SK-N-DZ (cell line): Measurements from ENCODE around the gene PLS3.

Source experiments
- DNase-seq: peaks from one replicate; pipeline ENCODE4 v3.0.0-alpha.2; 2015; ENCODE audit warnings: low spot score

Gene PLS3

DNA sequence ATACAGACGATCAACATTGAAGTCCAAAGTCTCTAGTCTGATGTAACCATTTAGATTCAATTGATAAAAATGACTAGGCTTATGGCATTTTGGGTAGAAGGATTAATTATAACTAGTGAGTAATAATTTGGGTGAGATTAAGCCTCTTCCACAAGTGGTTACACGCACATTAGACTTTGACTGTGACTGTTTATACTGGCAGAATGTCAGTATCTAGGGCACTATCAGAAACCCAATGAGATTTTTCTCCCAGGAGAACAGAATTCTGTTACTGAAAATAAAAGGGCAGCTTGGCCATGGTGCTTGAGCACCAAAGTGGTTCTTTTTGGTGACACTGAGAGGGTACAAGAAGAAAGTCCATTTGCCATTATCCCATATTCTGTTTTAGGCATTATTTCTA, 3.3 kb downstream of the PLS3 start:
- DNase-seq, result no peak

GRCh38 chrX:115565888-115566287, 4.9 kb downstream of the PLS3 start:
- DNase-seq, result no peak

DNA sequence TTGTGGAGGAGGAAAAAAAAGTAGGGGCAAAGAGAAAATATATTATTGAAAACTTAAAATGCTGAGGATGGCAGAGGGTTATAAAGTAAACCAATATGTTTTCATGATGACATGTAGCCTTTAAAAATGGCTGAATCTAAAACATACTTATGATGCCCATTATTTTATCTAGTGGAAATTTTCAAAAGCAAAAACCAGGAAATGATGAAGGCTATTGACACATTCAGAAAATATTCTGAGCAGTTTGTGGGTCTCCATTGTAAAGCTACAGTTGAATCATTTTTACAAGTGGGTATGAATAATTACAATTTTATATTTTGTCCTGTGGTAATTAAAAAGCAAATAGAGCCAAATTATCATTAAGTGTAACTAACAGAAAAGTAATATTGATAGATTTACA, 10.7 kb downstream of the PLS3 start:
- no peak for DNase-seq

GRCh38 chrX:115573185-115573584, 12.2 kb downstream of the PLS3 start:
- no peak for DNase-seq

DNA sequence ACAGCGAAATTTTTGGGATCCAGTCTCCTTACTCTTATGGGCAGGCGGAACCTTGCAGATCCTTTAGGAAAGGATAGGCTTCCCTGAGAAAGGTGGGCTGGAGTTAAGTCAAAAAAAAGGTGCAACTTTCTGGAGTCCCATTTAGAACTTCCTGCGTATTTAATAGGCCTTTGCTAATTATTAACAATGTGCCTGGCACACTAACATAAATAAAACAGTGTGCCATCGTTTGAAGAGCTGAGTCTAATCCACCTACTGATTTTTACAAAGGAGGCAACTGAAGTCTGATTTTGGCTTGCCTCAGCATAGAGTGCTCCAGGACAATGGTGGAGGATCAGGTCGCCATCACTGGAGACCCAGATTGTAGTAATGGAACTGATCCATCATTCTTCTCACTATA, 15.7 kb downstream of the PLS3 start:
- no peak for DNase-seq

GRCh38 chrX:115579327-115579726, 18.4 kb downstream of the PLS3 start:
- DNase-seq, result no peak

DNA sequence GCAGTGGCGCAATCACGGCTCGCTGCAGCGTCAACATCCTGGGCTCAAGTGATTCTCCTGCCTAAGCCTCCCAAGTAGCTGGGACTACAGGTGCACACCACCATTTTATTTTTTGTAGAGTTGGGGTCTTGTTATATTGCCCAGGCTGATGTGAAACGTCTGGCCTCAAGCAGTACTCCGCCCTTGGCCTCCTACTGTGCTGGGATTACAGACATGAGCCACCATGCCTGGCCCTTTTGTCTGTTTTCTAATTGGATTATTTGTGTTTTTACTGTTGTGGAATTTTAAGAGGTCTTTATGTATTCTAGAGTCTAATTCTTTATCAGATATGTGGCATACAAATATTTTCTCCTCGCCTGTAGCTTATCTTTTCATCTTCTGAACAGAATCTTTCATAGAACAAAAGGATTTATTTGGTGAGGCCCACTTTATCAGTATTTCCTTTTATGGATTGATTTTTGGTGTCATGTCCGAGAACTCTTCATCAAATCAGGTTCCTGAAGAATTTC, 18.9 kb downstream of the PLS3 start:
- no peak for DNase-seq

- no peak for DNase-seq
Measured at GRCh38 chrX:115581759-115582615, 21.0 kb downstream of the PLS3 start.

DNA sequence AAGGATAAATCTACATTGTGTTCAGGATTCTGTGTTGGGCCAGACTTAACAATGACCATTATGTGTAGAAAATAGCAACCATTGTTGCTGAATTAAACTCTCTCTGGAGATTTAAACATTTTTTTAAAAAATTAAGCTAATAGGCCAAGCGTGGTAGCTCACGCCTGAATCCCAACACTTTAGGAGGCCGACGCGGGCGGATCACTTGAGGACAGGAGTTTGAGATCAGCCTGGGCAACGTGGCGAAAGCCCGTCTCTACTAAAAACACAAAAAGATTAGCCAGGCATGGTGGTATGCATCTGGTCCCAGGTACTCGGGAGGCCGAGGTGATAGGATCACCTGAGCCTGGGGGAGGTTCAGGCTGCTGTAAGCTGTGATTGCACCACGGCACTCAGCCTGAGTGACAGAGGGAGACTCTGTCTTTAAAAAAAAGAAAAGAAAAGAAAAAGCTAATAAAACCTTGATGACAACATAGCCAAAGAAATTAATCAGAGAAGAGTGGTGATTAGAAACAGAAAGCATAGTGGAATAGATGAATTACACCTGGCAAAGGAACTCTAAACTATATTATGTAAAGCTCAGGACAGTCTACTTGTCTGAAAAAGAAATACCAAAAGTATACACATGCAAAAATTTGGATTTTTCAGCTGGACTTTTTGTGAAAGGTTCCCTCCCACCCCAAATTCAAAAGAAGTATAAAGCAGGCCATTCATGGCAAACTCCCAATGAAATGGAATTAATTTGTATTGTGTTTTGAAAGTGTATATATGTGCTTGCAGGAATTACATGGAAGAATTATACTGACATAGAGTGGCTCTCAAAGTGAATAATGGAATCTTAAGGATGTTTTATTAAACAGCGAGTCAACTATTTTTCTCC, 21.9 kb downstream of the PLS3 start:
- no peak for DNase-seq

GRCh38 chrX:115583496-115584004, 22.6 kb downstream of the PLS3 start:
- DNase-seq, result no peak

DNA sequence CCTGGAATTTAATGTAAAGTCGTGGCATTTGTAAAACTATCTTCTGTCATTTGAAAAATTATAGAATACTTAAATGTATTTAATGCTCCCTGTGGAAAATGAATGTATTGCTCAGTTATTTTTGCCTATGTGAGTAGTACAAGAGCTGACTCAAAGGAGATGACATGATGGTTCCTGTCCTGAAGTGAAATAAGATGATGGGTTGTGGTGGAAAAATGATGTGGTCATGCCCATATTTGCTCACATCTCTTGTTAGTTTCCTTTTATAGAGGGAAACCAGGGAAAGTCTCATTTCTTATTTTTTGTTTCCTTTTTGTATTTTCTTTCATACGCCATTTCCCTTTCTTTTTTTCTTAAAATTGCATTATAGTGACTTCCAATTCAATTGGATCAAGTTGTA, 23.7 kb downstream of the PLS3 start:
- no peak for DNase-seq

- DNase-seq, result no peak
Measured at GRCh38 chrX:115588179-115588578, 27.2 kb downstream of the PLS3 start.

DNA sequence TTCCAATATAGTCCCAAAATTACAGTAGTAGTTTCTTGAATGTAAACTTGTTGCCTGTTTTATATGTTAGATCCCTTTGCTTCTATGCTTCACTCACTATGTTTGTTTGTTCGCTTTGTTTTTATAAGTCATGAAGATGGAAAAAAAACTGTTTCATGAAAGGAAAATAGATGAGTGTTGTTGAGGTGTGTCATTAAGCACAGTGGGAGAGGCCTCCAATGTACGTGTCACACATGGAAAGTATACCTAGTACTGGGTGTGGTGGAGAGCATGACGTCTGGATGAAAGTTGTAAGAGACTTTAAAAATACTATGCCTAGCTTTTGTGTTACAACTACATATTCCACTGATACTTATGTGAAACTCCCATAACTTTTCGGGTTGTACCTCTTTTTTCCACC, 28.4 kb downstream of the PLS3 start:
- DNase-seq, result no peak

- no peak for DNase-seq
Measured at GRCh38 chrX:115591420-115591819, 30.4 kb downstream of the PLS3 start.

DNA sequence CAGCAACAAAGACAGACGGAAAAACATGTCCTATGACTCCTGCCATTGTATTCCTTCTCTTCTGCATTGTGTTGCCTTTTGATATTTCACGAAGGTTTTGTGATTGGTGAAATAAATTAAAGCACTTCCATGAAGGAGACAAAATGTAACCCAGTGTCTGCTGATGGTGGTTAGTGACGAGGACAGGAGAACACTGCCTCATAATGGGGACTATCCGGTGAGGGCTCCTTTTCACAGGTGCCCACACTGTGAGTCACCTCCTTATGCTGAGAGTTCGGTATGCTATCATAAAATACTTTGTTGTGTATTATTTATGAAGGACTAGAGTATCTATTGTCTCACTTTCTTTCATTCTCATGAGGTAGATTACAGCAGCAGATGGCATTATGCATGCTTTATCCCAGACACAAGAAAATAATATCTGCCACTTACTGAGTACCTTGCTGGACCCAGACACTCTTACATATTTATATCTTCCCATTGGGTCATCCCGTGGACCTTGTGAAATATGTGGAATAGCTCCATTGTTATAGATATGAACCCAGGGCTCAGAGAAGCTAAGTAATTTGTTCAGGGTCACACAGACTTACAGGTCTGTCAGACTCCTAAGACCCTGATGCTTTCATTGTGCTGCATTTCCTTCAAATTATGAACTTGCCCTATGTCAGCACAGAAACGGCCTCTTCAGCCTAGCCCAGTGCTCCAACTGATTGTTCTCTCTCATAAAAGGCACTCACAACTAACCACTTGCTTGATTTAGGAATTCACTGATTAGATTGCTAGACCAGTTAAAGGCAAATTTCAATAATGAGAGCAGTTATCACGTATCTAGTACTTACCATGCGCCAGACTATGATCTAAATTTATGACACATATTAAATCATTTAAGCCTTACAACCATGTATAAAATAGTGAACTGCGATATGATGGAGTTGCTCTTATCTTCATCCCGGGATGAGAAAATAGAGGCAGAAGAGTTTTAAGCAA, 31.2 kb downstream of the PLS3 start:
- DNase-seq, result no peak

DNA sequence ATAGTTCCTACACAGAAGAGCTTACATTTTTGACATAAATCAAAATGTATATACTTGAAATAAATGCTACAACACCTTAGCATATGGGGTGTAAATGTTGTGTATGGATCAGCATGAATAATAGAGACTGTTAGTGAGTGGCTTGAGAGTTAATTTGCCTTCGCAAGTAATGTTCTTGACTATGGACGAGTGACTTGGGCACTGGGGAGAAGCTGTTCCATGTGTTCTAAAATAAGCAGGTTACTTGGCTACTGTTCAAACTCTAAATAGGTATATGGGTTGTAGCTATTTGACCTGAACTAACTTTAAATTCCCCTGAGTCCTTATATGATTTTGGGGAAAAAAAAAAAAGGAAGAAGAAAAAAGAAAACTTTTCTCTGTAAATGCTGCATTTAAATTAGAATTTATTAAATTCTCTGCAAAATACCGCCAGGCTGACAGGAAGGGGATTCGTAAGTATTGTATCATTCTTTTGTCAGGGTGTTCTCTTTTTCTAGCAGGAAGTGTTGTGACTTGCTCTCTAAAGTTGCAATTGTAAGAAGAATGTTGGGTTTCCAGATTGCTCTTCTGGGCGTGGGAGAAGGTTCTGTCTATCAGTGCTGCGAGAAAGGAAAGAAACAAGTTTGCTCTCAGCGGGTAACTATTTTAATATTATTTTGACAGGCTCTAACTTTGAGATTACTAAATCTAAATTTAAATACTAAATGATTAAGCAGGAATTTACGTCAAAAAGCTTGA, 32.2 kb downstream of the PLS3 start:
- DNase-seq, result no peak

- no peak for DNase-seq
Measured at GRCh38 chrX:115595049-115595448, 34.1 kb downstream of the PLS3 start.

DNA sequence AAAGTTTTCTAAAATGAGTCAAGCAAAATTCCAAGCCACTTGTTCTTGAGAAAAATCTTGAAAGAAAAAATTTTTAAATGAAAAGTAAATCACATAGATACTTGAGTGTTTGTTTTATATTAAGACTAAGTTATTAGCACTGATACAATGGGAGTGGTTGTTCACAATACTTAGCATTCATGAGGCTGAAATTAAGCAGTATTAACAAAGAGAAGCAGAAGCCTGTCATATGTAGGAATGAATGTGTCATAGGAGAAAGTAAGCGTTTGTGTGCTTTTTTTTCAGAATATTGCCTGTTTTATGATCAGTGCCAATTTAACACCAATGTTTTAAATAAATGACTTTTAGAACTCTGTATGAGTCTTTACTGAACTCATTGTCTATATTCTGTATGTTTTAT, 37.6 kb downstream of the PLS3 start:
- DNase-seq, result no peak

DNA sequence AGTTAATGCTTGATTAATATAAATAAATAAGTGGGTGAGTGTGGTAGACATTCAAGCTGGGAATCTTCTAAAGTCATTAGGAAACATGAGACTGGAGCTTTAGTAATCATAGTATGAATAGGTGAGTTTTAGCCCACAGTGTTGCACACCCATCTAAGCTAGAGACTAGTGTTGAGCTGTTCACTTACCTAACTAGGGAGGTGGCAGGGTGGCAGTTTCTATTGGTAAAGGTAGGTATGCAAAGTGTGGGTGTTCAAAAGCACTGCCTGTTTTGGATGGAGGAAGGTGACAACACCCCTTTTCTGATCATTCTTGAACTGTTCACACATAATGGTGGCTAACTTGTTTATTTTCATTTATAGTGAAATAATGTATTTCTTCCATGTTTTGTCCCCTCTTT, 41.3 kb downstream of the PLS3 start:
- DNase-seq, result no peak

DNA sequence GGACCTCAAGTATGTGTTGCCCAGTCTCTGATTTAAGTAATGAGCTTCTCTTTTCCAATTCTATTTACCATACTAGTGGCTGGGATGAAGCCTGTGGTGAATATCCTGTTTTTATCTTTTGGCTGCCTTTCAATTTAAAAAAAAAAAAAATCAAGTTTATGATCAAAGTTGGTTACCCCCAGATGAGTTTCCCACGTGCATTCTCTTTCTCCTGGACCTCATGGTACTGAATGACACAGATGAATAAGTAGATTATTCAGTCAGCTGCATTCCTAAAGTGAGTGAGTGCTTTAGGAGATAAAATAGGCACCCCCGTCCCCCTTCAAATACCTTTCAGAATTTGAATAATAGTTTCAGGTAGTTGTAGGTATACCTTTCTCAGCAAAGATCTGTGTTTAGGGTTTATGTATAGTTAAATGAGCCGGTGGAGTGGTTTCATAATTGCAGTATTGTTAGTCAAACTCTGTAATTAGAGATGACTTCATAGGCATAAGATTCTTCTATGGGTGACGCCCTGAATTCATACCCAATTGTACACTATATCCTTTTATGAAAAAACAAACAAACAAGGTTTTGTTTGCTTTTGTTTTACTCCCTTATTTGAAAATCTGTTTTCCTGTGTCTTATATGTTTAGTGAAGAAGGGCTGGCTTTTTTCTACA, 41.9 kb downstream of the PLS3 start:
- DNase-seq, result no peak
